ENCODE results near the gene SNTA1.
A peak's percentile ranks its signal among the peaks of the same experiment; 100 is the strongest.
"Not testable (repeated sequence)": the region's sequence is repeated elsewhere in the genome, so short reads cannot be mapped to it uniquely, and the experiment has no call there.

The SNTA1 gene

DNA sequence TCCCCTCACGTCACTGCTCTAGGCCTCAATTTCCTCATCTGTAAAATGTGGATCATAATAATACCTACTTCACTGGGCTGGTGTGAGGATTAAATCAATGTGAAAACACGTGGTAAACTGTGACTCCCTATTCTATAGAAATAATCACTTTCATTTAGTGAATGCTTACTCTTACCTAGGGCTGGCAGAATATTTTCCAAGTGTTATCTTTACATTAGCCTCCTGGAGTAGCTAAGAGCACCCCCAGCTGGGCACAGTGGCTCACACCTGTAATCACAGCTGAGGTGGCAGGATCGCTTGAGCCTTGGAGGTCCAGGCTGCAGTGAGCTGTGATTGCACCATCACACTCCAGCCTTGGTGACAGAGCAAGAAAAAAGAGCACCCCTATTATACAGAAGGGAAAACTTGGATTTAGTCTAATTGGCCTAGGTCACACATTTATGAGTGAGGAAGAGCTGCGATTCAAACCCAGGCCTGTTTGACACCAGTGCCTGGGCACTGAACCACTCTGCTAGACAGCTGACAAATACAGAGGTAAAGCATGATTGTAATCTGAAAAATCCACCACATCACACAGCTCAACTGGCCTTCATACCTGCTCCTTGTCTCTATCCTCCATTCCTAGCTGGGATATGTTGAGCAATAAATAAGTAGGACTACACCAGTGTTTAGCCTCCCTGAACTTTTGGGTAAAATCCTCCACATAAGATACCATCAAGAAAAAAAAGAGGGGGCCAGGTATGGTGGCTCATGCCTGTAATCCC, 1.4 kb upstream of the SNTA1 start:
- in situ Hi-C loops (cut with HindIII; ENCODE audit: low sequenced_read_pairs), result no loop called here
- no peak overlapping the region for H3K4me3 ChIP-seq (ENCODE audit: low read depth, low read length)
- DNase-seq (ENCODE audit: low read depth, low spot score), result no peak
- TF ChIP-seq, protein P1, sequence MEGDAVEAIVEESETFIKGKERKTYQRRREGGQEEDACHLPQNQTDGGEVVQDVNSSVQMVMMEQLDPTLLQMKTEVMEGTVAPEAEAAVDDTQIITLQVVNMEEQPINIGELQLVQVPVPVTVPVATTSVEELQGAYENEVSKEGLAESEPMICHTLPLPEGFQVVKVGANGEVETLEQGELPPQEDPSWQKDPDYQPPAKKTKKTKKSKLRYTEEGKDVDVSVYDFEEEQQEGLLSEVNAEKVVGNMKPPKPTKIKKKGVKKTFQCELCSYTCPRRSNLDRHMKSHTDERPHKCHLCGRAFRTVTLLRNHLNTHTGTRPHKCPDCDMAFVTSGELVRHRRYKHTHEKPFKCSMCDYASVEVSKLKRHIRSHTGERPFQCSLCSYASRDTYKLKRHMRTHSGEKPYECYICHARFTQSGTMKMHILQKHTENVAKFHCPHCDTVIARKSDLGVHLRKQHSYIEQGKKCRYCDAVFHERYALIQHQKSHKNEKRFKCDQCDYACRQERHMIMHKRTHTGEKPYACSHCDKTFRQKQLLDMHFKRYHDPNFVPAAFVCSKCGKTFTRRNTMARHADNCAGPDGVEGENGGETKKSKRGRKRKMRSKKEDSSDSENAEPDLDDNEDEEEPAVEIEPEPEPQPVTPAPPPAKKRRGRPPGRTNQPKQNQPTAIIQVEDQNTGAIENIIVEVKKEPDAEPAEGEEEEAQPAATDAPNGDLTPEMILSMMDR (IDR thresholded peaks at IDR 0.05; ENCODE audit: low read depth, low read length), result no peak

DNA sequence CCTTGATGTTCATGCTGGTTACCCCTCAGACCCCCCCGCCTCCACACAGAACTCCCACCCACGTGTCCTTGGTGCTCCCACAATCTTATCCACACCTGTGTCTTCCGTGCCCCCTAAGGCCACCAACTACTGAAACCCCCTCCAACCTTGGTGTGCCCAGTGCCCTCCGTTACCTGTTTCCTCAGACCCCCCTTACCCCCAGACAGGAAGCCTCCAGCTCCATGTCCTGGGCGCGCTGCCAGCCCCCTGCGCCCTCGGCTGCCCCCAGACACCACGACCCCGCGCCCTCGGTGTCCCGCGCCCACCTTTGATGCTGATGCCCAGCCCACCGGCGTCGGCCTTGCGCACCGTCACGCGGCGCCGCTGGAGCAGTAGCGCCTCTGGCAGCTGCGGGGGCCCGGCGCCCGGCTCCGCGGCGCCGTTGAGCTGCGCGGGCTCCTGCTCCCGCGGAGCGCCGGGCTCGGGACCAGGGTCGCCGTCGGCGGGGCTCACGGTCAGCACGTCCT, 504 bp downstream of the SNTA1 start:
- TF ChIP-seq, protein P1 (IDR thresholded peaks at IDR 0.05; ENCODE audit: low read depth, low read length), result no peak
- no peak for DNase-seq (ENCODE audit: low read depth, low spot score)
- peak overlapping the region; percentile 64 for H3K4me3 ChIP-seq (ENCODE audit: low read depth, low read length)
- in situ Hi-C loops (cut with HindIII; ENCODE audit: low sequenced_read_pairs), result no loop called here

DNA sequence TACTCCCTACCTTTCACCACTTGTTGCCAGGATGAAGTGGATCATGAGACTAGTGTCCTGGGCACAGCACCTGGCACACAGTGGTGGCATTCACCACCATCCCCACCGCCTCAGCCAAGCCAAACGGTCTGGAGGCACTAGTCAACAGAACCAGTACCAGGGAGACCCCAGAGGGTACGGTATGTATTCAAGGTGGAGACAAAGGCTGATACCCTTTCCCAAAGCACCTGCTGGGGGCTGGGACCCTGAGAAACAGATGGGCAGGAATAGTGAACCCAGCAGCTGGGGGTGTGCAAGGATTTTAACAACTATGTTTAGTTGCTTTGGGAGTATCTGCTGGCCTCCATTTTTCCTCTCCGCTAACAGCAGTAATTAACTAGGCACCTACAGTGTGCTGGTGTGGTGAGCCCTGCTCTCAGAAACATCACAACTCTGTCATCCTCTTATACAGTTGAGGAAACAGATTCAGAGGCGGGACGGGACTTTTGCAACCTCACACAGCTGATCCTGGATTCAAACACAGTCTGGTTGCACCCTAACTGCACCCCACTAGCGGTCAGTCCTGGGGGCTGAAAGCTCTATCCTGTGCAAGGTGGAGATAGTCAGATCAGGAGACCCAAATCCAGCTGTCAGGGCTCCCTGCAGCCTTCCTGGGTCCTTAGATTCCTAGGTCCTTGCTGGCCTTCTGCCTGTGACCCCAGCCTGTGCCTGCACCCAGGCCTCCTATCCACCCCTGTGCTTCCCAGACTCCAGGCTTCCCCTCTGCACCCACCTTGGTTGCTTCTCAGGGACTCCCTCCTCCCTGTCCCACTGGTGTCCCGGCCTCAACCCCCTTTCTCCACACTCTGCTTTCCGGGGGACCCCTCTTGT, 1.2 kb downstream of the SNTA1 start:
- in situ Hi-C loops (cut with HindIII; ENCODE audit: low sequenced_read_pairs), result no loop called here
- H3K4me3 ChIP-seq (ENCODE audit: low read depth, low read length), result peak overlapping the region; percentile 64

DNA sequence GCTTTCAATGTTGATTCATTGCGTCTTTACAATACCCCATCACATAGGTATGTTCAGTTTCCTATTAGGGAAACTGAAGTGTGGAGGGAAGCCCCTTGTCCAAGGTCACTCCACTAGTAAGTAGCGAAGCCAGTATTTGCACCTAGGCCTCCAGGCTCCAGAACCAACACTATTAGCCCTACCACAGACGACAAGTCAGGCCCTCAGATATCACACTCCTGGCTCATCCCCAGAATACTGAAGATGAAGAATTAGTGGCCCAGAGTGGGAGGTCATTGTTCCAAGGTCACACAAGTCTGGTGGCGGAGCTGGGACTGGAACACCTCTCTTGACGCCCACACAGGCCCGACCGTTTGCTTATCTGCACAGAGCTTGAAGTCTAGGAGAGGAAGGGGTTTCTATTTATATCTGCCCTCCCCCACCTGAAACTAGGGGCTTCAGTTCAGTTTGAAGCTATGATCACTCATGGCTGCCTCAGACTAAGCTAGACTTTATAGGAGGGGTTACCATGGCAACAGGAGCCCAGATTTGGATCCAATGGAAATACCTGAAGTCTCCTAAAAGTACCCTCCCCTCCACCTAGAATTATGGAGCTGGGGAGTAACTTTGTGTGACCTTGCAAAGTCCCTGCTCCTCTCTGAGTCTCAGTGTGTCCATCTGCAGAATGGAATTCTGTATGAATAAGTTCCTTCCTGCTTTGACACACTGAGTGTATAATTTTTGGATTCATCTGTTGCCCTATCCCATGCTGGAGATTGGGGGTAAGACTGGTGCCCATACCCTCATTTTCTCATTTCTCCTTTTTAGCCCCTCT, 2.2 kb downstream of the SNTA1 start:
- H3K4me3 ChIP-seq (ENCODE audit: low read depth, low read length), result no peak overlapping the region
- in situ Hi-C loops (cut with HindIII; ENCODE audit: low sequenced_read_pairs), result no loop called here
- TF ChIP-seq, protein P1 (IDR thresholded peaks at IDR 0.05; ENCODE audit: low read depth, low read length), result no peak
- DNase-seq (ENCODE audit: low read depth, low spot score), result no peak

More for the DNA sequence above, 1.2 kb downstream of the SNTA1 start:
- TF ChIP-seq, protein P1 (IDR thresholded peaks at IDR 0.05; ENCODE audit: low read depth, low read length), result no peak
- DNase-seq (ENCODE audit: low read depth, low spot score), result no peak

DNA sequence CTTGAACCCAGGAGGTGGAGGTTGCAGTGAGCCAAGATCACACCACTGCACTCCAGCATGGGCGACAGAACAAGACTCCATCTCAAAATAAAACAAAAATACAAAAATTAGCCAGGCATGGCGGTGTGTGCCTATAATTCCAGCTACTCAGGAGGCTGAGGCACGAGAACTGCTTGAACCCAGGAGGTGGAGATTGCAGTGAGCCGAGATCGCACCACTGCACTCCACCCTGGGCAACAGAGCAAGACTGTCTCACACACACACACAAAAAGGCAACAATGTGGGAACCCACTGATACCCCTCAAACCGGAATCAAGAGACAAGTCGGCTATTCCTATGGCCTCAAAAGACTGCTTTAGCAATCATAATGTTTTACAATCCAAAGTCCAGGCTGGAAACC, 3.0 kb downstream of the SNTA1 start:
- in situ Hi-C loops (cut with HindIII; ENCODE audit: low sequenced_read_pairs); DNase-seq (ENCODE audit: low read depth, low spot score); H3K4me3 ChIP-seq (ENCODE audit: low read depth, low read length): not testable (repeated sequence)

DNA sequence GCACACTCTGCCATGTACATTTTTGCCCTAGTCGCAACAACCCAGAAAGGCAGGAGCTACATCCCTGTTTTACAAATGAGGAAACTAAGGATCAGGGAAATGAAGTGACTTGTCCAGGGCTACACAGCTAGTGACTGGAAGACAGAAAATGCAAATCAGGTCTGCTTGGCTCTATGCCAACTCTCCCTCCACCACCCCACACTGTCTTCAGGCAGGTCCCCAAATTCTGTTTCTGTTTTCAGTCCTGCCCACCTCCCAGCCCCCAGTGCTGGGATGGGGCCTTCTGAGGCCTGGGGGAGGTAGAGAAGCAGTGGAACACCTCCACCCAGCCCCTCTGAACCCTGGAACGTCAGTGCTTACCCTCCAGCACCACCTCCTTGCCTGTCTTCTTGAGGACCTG, 5.1 kb downstream of the SNTA1 start:
- TF ChIP-seq, protein P1 (IDR thresholded peaks at IDR 0.05; ENCODE audit: low read depth, low read length), result no peak
- DNase-seq (ENCODE audit: low read depth, low spot score), result no peak
- in situ Hi-C loops (cut with HindIII; ENCODE audit: low sequenced_read_pairs), result no loop called here
- H3K4me3 ChIP-seq (ENCODE audit: low read depth, low read length), result no peak overlapping the region

All from astrocyte of the spinal cord (primary cell).